Parathyroid adenoma (tissue), 2 donors: Measurements from ENCODE around the gene TNK1.

Experiments
- H2AFZ ChIP-seq: fragments of 300-600 bp; sonication (generic); one replicate; pipeline ENCODE4 v1.7.0; 2017; ENCODE audit warnings: antibody characterized with exemption, mild to moderate bottlenecking
- H3K27ac ChIP-seq: fragments of 300-600 bp; sonication (generic); one replicate; pipeline ENCODE4 v1.7.0; 2017
- H3K27me3 ChIP-seq: fragments of 300-600 bp; sonication (generic); one replicate; pipeline ENCODE4 v1.7.0; 2017; ENCODE audit warnings: low read length; ENCODE audit not compliant: control insufficient read depth, insufficient read depth
- H3K36me3 ChIP-seq: fragments of 300-600 bp; sonication (generic); one replicate; pipeline ENCODE4 v1.7.0; 2017; ENCODE audit warnings: low read length; ENCODE audit not compliant: control insufficient read depth, insufficient read depth
- H3K4me1 ChIP-seq: fragments of 300-600 bp; sonication (generic); one replicate; pipeline ENCODE4 v1.7.0; 2017; ENCODE audit warnings: control low read depth
- H3K4me2 ChIP-seq: fragments of 300-600 bp; sonication (generic); one replicate; pipeline ENCODE4 v1.7.0; 2017; ENCODE audit warnings: low read length
- H3K4me3 ChIP-seq: fragments of 300-600 bp; sonication (generic); one replicate; pipeline ENCODE4 v1.7.0; 2017; ENCODE audit warnings: low read depth, low read length
- H3K79me2 ChIP-seq: fragments of 300-600 bp; sonication (generic); one replicate; pipeline ENCODE4 v1.7.0; 2017; ENCODE audit warnings: control low read depth
- H3K9ac ChIP-seq: fragments of 300-600 bp; sonication (generic); one replicate; pipeline ENCODE4 v1.7.0; 2017; ENCODE audit warnings: mild to moderate bottlenecking
- H3K9me3 ChIP-seq: fragments of 300-600 bp; sonication (generic); one replicate; pipeline ENCODE4 v1.7.0; 2017; ENCODE audit warnings: low read length; ENCODE audit not compliant: control insufficient read depth
- TF ChIP-seq, protein P1 (sequence below): fragments of 300-600 bp; sonication (generic); IDR thresholded peaks from one replicate; pipeline ENCODE4 v1.7.0; 2017; ENCODE audit warnings: antibody characterized with exemption, mild to moderate bottlenecking
- donor health status: primary hyperparathyroidism.

Gene TNK1

DNA sequence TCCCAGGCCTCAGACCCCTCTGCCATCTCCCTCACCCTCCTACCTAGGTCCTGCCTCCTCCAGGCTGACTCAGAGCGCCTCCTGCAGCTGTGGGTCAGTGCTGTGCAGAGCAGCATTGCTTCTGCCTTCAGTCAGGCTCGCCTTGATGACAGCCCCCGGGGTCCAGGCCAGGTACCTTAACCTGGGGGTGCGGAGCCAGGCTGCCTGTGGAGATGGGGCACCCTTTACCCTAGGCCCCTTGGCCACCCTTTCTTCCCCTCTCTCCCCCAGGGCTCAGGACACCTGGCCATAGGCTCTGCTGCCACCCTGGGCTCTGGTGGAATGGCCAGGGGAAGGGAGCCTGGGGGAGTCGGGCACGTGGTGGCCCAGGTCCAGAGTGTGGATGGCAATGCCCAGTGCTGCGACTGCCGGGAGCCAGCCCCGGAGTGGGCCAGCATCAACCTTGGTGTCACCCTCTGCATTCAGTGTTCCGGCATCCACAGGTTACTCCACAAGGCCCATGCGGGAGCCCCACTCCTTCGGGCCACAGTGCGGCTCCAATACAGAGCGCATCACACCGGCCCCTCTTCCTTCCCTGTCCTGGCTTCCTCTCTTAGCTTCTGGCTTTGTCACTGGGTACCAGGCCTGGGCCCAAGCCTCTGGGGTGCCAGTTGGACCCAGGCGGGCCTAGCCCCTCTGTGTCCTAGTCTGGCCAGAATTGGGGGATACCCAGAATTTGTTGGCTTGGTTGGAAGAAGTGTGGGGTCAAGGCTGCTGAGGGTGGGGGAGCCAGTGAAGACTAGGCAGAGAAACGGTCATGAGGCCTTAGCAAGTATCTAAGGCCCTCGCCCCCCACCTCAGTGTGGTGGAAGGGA lies 33.9 kb upstream of the TNK1 start:
- H2AFZ ChIP-seq, result no peak overlapping the region
- H3K4me1 ChIP-seq, result peaks cover 23% of the 10 kb centered on the region

DNA sequence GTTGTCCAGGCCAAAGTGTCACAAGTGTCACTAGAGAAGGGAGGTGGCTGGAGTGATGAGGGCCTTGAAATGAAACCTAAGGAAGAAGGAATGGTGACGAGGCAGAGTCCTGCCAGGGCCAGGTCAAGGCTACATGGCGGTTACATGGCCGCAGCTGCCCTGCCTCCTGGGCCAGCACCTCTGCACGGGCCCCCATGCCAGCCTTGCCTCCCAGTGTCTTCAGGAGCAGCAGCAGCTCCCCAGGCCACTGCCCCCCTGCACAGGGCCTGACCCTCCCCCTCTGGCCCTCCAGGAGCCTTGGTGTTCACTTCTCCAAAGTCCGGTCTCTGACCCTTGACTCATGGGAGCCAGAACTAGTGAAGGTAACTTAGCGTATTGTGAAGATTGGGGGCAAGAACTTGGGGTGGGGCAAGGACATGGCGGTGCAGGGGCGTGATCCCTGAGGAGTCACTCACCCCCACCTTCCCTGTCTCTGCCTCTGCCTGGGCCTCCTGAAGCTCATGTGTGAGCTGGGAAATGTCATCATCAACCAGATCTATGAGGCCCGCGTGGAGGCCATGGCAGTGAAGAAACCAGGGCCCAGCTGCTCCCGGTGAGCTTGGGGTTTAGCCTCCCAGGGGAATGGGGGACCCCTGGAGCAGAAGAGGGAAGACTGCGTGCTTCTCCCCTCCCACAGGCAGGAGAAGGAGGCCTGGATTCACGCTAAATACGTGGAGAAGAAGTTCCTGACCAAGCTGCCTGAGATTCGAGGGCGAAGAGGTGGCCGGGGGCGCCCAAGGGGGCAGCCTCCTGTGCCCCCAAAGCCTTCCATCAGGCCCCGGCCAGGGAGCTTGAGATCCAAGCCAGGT lies 33.0 kb upstream of the TNK1 start:
- no peak overlapping the region for H3K27ac ChIP-seq
- no peaks in the 10 kb centered on the region for H3K36me3 ChIP-seq
- peaks cover 27% of the 10 kb centered on the region for H3K4me1 ChIP-seq
- no peaks in the 10 kb centered on the region for H3K27me3 ChIP-seq
- H3K9ac ChIP-seq, result no peak overlapping the region
- H3K4me3 ChIP-seq, result no peak overlapping the region
- H3K9me3 ChIP-seq, result no peaks in the 10 kb centered on the region
- TF ChIP-seq, protein P1, sequence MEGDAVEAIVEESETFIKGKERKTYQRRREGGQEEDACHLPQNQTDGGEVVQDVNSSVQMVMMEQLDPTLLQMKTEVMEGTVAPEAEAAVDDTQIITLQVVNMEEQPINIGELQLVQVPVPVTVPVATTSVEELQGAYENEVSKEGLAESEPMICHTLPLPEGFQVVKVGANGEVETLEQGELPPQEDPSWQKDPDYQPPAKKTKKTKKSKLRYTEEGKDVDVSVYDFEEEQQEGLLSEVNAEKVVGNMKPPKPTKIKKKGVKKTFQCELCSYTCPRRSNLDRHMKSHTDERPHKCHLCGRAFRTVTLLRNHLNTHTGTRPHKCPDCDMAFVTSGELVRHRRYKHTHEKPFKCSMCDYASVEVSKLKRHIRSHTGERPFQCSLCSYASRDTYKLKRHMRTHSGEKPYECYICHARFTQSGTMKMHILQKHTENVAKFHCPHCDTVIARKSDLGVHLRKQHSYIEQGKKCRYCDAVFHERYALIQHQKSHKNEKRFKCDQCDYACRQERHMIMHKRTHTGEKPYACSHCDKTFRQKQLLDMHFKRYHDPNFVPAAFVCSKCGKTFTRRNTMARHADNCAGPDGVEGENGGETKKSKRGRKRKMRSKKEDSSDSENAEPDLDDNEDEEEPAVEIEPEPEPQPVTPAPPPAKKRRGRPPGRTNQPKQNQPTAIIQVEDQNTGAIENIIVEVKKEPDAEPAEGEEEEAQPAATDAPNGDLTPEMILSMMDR, result no peak
- no peak overlapping the region for H3K4me2 ChIP-seq
- H2AFZ ChIP-seq, result no peak overlapping the region
- H3K79me2 ChIP-seq, result no peaks in the 10 kb centered on the region

More for the DNA sequence above, 33.9 kb upstream of the TNK1 start:
- H3K4me2 ChIP-seq, result no peak overlapping the region
- no peaks in the 10 kb centered on the region for H3K79me2 ChIP-seq
- H3K9me3 ChIP-seq, result no peaks in the 10 kb centered on the region
- no peak overlapping the region for H3K27ac ChIP-seq
- no peak overlapping the region for H3K4me3 ChIP-seq
- H3K27me3 ChIP-seq, result no peaks in the 10 kb centered on the region
- no peak overlapping the region for H3K9ac ChIP-seq
- TF ChIP-seq, protein P1, result no peak
- H3K36me3 ChIP-seq, result no peaks in the 10 kb centered on the region

DNA sequence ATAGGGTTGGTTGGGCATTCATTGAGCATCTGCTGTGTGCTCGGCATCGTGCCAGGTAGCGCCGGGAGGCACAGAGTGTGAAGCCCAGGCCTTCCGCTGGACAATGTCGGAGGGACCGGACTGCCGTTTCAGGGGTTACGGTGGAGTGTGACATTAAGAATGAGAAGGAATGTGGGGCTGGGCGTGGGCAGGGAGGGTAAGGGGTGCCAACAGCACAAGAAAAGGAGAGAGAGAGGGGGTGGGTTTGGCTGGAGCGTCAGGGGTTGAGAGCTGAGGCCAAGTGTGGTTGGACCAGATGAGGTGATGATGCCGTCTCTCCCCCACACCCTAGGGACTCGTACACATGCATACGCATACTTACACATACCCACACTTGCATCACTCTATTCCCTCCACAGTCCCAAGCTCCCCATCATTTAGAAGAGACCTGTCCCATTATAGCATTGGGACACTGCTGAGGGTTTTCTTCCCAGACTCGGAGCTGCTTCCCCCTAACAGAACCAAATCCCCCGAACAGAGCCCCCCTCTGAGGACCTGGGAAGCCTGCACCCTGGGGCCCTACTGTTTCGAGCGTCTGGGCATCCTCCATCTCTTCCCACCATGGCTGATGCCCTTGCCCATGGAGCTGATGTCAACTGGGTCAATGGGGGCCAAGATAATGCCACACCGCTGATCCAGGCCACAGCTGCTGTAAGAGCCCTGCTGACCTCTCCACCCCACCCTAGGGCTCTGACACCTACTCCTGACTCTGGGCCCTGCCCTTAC lies 32.2 kb upstream of the TNK1 start:
- Histone ChIP-seq H3K79me2 (no peaks in the 10 kb centered on the region), H3K4me3 (no peak overlapping the region), H3K4me2 (no peak overlapping the region), H3K4me1 (peaks cover 33% of the 10 kb centered on the region), H3K9me3 (no peaks in the 10 kb centered on the region), H2AFZ (peak overlapping the region; percentile 25), H3K36me3 (no peaks in the 10 kb centered on the region), H3K27ac (peak overlapping the region; percentile 99), H3K27me3 (no peaks in the 10 kb centered on the region), H3K9ac (no peak overlapping the region)
- TF ChIP-seq, protein P1, result no peak

DNA sequence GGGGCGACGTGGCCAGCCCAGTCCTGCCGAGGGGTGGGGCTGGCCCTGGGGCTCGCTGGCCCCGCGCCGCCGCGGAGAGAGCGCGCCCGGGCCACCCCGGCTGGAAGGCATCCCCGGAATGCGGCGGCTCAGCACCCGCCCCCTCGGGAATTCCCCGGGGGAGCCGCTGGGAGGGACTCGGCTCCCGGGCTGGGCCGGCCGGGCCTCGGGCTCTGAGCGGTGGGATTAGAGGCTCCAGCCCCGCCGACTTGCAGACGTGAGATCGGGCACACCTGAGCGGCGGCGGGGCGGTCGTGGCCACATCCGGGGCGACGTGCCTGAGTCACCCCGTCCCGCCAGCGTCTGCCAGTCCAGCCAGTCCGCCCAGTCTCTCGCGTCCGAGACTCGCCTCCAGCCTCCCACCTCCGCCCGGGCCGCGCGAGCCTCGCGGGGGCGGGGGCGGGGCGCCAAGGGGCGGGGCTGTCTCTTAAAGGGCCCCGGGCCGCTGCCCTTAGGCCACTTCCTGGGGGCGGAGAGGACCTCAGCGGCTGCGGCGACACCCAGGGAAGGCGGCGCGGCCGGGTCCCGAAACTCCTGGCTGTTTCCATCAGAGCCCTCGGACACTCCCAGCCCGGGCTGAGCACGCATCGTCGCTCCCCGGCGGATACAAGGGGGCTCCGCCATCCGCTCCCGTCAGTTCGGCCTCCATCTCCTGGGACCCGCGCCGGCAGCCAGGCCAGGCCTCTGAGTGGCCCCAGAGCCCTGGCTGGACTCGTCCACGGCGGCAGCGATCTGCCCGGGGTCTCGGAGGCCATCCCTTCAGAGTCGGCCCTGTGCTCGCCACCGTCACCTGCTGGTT lies 29.0 kb upstream of the TNK1 start, which contains the start of gene KCTD11:
TSS of gene KCTD11 (plus strand) at position 498 of the 838 bp plus-strand sequence.
- Histone ChIP-seq H3K9ac (peak within 1 kb of the TSS; percentile 95), H3K4me3 (peak within 1 kb of the TSS; percentile 82), H3K4me2 (peak within 1 kb of the TSS; percentile 70), H2AFZ (peak within 1 kb of the TSS; percentile 99), H3K27ac (peak within 1 kb of the TSS; percentile 99), H3K27me3 (no peaks in the 10 kb centered on the region), H3K9me3 (no peaks in the 10 kb centered on the region), H3K36me3 (no peaks in the 10 kb centered on the region), H3K4me1 (peaks cover 36% of the 10 kb centered on the region), H3K79me2 (no peaks in the 10 kb centered on the region)
- TF ChIP-seq, protein P1, result peak; percentile 75
